GM18499 (cell line): ENCODE data around the gene USP5.

Experiments
- ATAC-seq: cut with Tn5 transposase; IDR thresholded peaks from one replicate; pipeline ENCODE4 v1.9.1; 2021; ENCODE audit warnings: moderate number of reproducible peaks; ENCODE audit not compliant: insufficient read depth, unreplicated experiment

Gene USP5

DNA sequence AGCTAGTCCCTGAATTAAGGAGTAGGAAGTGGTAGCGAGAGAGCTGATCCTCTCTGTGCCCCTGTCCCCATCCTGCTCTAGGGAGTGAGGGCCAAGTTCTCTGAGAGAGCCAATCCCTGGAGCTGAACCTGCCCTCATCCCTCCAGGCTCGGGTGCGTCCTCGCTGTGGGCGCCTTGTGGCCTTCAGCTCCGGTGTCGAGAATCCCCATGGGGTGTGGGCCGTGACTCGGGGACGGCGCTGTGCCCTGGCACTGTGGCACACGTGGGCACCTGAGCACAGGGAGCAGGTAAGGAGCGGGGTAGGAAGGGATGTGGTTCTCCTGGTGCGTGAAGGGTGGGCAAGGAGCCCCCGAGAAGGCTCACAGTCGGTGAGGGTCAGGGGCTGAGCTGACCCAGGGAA, 13.1 kb upstream of the USP5 start:
- no peak for ATAC-seq

DNA sequence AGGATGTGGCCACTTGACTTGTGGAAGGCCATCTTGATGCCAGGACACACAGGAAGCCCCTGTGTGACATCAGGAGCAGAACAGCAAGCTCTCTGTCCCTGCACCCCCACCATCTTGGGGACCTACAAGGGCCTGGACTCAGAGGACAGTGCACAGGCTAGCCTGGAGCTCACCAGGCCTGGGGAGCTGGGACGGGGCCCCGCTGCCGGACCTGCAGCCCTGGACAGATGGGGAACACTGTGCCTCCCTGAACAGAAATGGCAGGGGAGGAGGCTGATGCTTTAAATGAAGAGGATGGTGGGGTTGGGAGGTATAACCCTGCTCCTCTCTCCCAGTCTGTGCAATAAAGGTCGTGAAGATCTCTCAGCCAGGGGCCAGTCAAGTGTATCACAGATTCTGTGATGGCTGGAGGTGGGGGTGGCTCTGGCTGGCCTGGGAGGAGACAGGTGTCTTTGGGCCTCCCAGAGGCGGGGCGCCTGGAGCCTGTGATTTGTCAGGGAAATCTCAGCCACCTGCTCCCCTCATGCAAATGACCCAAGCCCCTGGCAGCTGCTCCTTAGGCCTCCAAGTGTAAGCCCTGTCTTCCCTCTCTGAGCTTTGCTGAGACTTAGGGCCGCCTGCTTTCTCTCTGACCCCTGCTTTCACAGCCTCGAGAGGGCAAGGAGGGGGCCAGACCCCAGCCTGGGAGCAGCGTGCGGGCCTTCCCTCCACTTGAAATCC, 12.3 kb upstream of the USP5 start:
- ATAC-seq: no peak

DNA sequence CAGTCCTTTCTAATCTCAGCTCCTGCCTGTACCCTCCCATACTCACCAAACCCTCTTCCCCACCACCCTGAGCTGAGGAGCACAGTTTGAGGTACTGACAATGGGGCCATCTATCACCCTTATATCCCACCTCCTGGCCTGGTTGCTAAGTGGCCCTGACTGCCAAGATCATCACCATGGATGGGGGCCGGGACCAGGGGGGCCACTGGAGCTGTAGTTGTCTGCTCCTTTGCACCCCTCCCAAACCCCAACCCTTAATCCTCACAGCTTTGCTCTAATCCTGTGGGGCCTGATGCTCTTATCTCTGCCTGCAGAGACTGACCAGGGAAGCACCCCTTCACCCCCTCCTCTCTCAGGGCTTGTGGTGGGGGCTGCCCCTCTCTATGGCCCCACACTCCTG, 11.6 kb upstream of the USP5 start:
- no peak for ATAC-seq

DNA sequence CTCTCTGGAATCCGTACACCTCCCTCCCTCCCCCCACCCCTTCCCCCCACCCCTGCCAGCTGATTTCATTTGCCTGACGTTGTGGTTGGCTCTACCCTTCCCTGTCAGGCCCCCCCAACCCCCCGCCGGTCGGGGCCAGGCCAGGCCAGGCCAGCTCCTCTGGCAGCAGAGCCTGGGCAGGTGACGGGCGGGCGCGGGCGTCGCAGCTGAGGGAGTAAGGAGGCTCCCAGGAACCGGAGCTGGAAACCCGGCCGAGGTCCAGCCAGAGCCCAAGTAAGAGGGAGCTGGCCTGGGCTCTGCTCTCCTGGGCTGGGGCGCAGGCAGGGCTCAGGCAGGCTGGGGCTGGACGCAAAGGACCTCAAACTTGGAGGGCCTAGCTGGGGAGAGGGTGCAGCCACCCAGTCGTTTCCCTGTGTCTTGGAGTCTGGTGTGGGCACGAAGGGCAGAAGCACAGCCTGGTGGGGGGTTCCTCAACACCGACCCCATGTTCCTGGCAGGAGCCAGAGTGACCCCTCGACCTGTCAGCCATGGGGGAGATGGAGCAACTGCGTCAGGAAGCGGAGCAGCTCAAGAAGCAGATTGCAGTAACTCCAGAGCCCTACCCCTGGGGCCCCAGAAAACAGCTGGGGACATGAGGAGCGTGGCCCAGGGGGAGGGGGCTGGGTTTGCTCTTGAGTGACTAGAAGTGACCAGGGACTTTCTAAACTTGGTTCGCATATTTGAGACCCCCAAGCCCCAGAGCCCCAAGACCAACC, 11.0 kb upstream of the USP5 start, which contains the start of gene GNB3:
GNB3 (plus strand) TSS at position 165 of the 755 bp plus-strand sequence; CDS start at position 528, 363 bp downstream.
- no peak for ATAC-seq

DNA sequence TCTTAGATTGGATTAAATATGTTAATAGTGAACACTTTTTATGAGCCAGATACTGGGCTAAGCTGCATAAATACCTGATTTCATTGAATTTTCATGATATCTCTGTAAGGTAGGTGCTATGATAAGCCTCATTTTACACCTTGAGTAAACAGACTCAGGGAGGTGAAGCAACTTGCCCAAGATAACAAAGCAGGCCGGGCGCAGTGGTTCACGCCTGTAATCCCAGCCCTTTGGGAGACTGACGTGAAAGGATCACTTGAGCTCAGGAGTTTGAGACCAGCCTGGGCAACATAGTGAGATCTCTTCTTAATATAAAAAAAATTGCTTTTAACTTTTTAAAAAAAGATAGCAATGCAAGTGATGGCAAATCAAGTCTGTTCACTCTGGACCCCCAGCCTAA, 9.9 kb upstream of the USP5 start:
- ATAC-seq: no peak

DNA sequence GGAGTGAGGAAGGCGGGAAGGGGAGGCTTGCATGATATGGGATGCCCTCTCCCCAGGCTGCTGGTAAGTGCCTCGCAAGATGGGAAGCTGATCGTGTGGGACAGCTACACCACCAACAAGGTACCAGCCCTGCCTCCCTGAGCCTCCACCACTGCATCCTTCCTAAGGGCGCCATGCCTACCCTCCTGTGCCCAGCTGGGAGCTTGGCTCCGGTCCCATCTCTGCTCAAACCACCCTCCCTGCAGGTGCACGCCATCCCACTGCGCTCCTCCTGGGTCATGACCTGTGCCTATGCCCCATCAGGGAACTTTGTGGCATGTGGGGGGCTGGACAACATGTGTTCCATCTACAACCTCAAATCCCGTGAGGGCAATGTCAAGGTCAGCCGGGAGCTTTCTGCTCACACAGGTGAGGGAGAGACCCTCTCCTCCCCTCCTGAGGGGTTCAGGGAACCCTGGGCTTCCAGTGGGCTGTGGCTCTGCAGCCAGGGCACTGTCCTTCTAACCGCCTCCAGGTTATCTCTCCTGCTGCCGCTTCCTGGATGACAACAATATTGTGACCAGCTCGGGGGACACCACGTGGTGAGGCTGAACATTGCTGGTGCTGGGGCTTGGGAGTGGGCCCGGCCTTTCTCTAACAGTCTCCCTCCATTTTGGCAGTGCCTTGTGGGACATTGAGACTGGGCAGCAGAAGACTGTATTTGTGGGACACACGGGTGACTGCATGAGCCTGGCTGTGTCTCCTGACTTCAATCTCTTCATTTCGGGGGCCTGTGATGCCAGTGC, 8.6 kb upstream of the USP5 start:
- ATAC-seq: no peak

DNA sequence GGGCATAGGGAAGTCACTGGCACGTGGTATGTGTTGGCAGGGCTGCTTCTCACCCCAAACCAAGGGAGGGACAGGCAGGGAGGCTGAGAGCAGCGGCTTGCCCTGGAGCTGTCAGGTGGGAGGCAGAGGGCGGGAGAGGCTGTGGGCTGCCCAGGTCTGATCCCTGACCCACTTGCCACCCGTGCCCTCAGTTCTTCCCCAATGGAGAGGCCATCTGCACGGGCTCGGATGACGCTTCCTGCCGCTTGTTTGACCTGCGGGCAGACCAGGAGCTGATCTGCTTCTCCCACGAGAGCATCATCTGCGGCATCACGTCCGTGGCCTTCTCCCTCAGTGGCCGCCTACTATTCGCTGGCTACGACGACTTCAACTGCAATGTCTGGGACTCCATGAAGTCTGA, 6.6 kb upstream of the USP5 start:
- ATAC-seq: no peak

DNA sequence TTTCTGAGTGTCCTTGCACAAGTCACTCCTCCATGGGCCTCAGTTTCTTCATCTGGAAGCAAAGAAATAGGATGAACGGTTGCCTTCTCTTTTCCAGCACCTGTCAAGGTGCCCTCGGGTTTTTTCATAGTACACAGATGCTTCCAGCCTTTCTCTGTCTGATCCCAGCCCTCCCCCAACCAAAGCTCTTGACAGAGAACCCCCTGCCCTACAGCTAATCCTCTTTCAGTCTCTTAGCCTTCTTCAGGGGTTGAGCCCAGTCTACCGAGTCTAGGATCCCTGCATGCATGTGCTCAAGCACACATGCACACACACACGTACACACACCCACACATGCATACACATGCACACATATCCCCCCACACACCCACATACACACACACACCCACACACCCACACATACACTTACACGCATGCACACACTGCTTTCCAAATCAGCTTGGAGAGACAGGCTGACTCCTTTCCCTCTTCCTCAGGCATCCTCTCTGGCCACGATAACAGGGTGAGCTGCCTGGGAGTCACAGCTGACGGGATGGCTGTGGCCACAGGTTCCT, 5.6 kb upstream of the USP5 start:
- no peak for ATAC-seq

DNA sequence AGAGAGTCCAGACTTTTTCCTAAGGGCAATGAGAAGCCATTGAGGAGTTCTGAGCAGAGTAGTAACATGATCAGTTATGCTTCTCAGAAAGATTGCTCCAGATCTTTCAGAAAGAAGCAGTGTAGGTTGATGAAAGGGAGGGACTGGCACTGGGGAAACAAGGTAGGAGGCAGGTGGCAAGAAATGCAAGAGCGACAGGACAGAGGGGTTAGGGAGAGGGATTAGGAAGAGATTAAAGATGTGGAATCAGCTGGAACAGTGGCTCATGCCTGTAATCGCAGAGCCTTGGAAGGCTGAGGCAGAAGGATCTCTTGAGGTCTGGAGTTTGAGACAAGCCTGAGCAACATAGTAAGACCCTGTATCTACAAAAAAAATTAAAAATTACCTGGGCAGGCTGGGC, 4.3 kb upstream of the USP5 start:
- ATAC-seq: no peak

DNA sequence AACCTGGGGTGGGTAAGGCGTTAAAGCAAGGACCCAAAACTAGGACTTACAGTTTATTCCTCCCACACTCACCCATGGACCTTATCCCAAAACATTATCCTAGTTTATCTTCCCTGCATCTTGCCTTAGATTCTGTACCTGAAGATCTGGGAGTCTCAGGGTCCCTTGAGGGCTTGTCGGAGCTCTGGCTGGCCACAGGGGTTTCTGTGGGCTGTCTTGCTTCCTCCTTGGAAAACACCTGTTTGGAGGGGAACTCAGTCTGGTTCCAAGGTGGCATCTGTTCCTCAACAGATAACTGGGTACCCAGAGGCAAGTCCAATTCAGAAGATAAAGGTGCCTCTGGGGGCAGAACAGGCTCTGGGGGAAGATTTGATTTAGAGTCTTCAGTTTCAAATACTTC, 2.5 kb upstream of the USP5 start:
- no peak for ATAC-seq

DNA sequence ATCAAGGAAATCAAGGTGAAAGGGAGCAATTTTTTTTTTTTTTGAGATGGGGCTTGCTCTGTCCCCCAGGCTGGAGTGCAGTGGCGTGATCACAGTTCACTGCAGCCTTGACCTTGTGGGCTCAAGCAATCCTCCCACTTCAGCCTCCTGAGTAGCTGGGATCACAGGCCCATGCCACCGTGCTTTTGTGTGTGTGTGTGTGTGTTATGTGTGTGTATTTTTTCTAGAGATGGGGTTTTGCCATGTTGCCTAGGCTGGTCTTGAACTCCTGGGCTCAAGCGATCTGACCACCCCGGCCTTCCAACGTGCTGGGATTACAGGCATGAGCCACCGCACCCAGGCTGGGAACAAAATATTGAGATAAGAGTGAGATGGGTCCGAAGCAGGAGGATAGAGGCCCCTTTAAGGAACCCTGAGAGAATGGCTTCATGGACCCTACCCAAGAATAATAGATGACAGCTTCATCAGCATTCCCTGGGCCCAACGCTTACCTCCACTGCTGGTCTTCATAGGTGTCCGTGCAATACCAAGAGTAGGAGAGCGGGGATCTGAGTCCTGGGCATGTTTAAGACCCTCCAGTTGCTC, 1.9 kb upstream of the USP5 start:
- no peak for ATAC-seq

DNA sequence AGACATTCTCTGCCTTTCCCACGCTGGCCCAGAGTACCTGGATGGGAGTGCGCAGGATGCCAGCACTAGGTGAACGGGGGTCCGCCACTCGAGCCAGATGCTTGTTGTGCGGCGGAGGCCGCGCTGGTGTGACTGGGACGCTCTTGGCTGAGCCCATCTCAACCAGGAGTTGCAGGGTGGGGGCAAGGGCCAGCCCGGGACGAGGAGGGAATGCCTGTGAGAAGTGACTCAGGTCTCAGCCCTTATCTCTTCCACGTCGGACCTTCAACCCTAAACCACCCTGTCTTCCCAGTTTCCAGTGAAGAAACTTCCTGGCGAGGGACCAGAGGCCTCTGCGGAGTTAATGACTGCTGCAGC, 1.2 kb upstream of the USP5 start:
- ATAC-seq: no peak

DNA sequence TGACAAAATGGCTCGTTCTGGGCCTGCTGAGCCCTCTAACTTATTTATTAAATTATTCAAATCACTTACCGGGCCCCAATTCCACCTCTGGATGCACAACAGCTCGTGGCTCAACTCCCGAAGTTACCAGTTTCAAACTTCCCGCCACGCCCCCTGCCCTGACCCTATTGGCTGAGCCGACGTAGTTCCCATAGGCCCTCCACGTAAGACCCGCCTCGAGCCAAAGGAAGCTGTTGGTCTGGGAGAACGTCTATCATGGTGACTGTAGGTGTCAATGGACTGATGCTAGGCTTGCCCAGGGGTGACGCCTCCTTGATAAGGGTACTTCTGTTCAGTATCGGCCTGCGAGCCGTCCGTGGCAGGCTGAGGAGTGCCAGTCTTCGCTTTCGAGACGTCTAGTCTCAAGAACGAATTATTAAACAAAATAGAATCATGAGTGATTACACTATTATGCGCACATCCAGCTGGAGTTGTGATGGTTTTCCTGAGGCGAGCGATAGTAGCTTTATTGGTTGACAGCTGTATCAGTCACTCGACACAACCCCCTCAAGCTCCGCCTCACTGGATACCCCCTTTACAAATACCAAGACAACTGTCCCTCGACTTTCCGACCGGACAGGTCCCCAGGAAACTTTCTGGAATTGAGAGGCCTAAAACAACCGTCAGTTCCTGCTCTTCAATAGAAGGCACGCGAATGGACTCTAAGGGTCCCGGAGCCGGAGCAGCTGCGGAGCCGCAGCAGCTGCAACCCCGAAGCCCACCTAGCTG, 613 bp upstream of the USP5 start, which contains the start of gene CDCA3:
CDCA3 (minus strand) TSS at position 134 of the 768 bp plus-strand sequence. CDS start 334 bp downstream, outside the sequence.
- peak; percentile 50 for ATAC-seq

DNA sequence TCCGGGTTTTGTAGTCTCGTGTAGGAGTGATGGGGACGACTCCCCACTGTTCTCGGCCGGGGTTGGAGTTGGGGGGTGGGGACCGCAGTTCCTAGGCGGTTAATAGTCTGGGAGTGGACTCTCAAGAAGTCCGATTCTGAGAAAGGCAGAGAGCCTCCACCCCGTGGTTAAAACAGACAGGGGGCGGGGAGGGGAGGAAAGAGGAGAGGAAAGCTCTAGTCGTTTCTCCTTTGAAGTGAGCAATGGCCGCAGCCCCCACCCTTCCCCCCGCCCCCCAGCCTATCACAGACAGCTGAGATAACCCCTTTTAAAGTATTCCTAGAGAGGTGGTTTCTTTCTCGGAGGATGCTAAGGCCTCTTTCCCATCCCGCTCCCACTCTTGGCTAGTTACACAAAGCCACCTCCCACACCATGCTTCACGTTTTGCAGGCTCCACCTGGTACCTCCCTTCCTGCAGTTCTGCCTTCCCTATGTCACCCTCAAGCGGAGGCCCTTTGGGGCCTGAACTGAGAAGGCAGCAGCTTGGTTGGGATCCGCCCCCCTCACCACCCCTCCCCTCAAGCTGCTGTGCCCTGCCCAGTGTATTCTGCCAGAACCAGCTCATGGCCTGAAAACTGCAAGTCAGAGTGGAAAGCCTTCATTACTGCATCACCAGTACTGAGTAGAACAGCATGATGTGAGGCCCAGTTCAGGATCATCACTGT, 853 bp downstream of the USP5 start:
- no peak for ATAC-seq

DNA sequence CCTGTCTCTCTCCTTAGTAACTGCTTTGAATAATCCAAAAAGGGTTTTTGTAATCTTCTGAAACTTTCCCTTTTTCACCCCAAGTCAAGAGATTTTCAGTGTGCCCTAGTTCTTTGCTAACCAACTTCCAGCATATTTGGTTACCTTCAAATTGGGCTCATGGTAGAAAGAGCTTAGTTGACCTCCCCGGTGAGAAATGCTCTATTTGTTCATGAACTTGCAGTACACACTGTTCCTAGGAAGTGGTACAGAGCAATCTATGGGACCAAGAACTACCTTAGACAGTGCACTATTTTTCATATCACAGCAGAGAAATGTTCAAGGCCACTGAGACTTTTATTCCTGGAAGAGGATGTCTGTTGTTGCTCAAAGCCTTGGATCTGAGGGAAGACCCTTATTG, 1.7 kb downstream of the USP5 start:
- no peak for ATAC-seq

DNA sequence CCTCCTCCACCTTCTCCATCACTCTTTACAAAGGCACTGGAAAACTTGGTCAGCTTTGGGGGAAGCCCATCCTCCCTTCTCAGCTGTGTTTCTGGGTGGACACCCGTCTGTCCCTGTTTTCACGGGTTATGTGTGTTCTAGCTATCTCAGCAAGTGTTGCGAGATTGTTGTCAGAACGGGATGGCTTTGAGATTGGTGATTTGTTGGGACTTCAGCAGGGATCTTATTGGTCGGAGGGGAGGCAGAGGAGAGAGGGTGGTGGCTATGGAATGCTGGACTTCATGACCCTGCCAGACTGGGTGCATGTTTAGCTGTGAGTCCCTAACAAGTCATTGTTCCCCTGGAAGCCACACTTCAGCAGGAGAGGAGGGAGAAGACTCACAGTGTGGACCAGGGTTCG, 2.1 kb downstream of the USP5 start:
- no peak for ATAC-seq

DNA sequence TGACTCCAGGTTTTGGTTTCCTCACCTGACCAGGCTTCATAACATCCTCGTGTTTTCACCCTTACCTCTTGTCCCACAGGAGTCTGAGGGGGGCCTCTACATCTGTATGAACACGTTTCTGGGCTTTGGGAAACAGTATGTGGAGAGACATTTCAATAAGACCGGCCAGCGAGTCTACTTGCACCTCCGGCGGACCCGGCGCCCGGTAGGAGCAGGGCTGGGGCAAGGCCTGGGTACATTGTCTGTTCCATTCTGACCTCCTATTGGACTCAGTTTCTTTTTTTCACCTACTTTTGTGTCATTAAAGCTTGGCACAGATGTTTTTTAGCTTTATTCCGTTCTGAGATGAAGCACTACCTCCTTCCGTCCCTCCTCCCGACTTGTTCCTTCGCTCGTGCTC, 3.4 kb downstream of the USP5 start:
- ATAC-seq: no peak

DNA sequence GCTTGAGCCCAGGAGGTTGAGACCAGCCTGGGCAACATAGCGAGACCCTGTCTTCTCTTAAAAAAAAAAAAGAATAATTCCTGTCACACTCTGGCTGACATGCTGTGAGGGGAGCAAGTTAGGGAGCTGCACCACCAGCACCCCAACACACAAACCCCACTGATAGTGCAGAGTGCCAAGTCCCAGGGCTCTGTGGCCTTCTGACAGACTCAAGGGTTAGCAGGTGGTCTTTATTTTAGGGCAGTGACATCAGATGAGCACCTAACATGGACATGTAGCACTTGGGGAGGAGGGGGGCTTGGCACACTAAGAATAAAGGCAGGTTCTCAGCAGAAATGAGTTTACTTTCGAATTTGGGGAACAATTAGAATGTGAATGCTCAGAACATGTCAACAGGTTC, 6.8 kb downstream of the USP5 start:
- ATAC-seq: no peak

DNA sequence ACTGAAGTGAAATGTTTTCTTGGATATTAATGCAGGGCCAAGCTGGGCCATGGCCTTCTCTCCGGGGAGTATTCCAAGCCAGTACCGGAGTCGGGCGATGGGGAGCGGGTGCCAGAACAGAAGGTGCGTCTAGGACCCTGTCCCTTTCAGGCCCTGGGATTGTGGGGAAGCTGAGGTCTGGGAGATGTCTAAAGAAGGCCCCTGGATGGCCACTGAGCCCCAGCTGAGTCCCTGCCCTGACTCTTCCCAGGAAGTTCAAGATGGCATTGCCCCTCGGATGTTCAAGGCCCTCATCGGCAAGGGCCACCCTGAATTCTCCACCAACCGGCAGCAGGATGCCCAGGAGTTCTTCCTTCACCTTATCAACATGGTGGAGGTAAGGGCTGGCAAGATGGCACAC, 8.2 kb downstream of the USP5 start:
- no peak for ATAC-seq
